ENCODE data around the gene HIBCH.

DNA sequence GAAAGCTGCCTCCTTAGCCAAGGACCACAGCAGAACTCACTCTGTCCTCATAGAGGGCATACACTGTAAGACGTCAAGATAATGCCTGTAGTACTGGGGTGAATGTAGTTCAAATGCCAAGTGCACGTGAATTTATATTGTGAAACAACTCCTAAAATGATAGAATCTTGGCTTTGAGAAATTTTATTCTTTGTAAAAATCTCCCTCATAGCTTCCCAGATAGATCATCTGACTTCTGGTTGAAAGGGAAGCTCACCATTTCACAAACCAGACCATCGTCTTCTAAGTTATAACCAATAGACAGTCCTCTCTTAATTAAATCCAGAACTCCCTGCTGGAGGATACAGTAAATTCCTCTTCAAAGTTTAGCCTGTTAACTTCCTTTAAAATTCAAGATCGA is 146.2 kb downstream of the HIBCH start:
- no peak for TF ChIP-seq JUNB (IDR thresholded peaks at IDR 0.05; ENCODE audit: unreplicated experiment)
- TF ChIP-seq, protein P1, sequence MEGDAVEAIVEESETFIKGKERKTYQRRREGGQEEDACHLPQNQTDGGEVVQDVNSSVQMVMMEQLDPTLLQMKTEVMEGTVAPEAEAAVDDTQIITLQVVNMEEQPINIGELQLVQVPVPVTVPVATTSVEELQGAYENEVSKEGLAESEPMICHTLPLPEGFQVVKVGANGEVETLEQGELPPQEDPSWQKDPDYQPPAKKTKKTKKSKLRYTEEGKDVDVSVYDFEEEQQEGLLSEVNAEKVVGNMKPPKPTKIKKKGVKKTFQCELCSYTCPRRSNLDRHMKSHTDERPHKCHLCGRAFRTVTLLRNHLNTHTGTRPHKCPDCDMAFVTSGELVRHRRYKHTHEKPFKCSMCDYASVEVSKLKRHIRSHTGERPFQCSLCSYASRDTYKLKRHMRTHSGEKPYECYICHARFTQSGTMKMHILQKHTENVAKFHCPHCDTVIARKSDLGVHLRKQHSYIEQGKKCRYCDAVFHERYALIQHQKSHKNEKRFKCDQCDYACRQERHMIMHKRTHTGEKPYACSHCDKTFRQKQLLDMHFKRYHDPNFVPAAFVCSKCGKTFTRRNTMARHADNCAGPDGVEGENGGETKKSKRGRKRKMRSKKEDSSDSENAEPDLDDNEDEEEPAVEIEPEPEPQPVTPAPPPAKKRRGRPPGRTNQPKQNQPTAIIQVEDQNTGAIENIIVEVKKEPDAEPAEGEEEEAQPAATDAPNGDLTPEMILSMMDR (conservative IDR thresholded peaks at IDR 0.05; ENCODE audit: low read depth in 2 of 2) = no peak
- no peak for TF ChIP-seq EZH2 (IDR thresholded peaks at IDR 0.05; ENCODE audit: low read depth, unreplicated experiment)
- no peak for TF ChIP-seq CREB1 (CRISPR knock-in tag; IDR thresholded peaks at IDR 0.05; ENCODE audit: low read depth)
- no peak for TF ChIP-seq POLR2AphosphoS5 (IDR thresholded peaks at IDR 0.05; ENCODE audit: low read depth)
- no peak for TF ChIP-seq ETS1 (IDR thresholded peaks at IDR 0.05)
- no peak for TF ChIP-seq REST (IDR thresholded peaks at IDR 0.05; ENCODE audit: unreplicated experiment)
- no peak for TF ChIP-seq EZH2phosphoT487 (IDR thresholded peaks at IDR 0.05; ENCODE audit: unreplicated experiment)
- no peak for TF ChIP-seq STAT1 (IDR thresholded peaks at IDR 0.05; ENCODE audit: unreplicated experiment)
- TF ChIP-seq NANOG (IDR thresholded peaks at IDR 0.05; ENCODE audit: borderline replicate concordance) = no peak
- TF ChIP-seq ZNF331 (CRISPR knock-in tag; IDR thresholded peaks at IDR 0.05; ENCODE audit: low read depth) = no peak
- no peak for TF ChIP-seq ZNF114 (CRISPR knock-in tag; IDR thresholded peaks at IDR 0.05)
